PFSK-1 (cell line): ENCODE measurements around the gene ZNF326.

ENCODE experiments used
- FOXP2 ChIP-seq: optimal IDR thresholded peaks from 2 replicates; pipeline ENCODE3; 2011; ENCODE audit warnings: borderline replicate concordance, control low read depth, inconsistent platforms; ENCODE audit not compliant: insufficient read depth; ENCODE audit errors: extremely low read length, extremely low read depth
- POLR2AphosphoS5 ChIP-seq: IDR thresholded peaks from 2 replicates; pipeline ENCODE4 v1.6.1; 2012; ENCODE audit warnings: low read depth, mild to moderate bottlenecking, control low read depth, low read length, moderate library complexity
- SIN3A ChIP-seq: IDR thresholded peaks from 2 replicates; pipeline ENCODE4 v1.6.1; 2012; ENCODE audit warnings: mild to moderate bottlenecking, low read length, moderate library complexity, borderline replicate concordance; ENCODE audit not compliant: insufficient read depth
- TAF1 ChIP-seq: IDR thresholded peaks from 2 replicates; pipeline ENCODE4 v1.6.1; 2012; ENCODE audit warnings: low read length, control low read depth, borderline replicate concordance; ENCODE audit not compliant: insufficient read depth
- TF ChIP-seq, protein P1 (sequence below), 2 experiments: IDR thresholded peaks; 2 replicates each; pipeline versions ENCODE4 v1.6.1 to v1.8.0; 2011 to 2012; ENCODE audit warnings: low read depth in 2 of 2, low read length in 2 of 2, control low read depth in 1 of 2, inconsistent platforms in 1 of 2, mild to moderate bottlenecking in 1 of 2, moderate library complexity in 1 of 2; ENCODE audit not compliant: insufficient read depth in 1 of 2

ZNF326 gene

DNA sequence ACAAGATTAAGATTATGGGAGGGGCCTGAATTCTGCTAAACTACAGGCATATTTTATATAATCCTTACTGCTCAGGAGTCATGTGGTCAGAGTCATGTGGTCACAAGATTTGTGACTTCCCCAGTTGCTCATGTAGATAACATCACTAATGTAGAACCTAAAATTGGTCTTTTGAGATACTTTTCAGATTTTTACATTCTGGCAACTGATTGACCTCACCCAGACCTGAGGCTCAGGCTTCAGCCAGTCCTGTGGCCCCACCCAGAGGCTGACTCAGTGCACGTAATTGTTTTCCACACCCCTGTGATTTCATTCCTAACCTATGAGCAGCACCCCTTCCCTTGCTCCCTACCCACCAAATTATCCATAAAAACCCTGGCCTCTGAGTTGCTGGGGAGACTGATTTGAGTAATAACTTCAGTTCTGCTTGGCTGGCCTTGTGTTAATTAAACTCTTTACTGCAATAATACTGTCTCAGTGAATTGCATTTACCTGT lies 41.7 kb upstream of the ZNF326 start:
- TF ChIP-seq POLR2AphosphoS5 (no peak), FOXP2 (no peak), SIN3A (no peak), TAF1 (no peak)
- TF ChIP-seq, protein P1, sequence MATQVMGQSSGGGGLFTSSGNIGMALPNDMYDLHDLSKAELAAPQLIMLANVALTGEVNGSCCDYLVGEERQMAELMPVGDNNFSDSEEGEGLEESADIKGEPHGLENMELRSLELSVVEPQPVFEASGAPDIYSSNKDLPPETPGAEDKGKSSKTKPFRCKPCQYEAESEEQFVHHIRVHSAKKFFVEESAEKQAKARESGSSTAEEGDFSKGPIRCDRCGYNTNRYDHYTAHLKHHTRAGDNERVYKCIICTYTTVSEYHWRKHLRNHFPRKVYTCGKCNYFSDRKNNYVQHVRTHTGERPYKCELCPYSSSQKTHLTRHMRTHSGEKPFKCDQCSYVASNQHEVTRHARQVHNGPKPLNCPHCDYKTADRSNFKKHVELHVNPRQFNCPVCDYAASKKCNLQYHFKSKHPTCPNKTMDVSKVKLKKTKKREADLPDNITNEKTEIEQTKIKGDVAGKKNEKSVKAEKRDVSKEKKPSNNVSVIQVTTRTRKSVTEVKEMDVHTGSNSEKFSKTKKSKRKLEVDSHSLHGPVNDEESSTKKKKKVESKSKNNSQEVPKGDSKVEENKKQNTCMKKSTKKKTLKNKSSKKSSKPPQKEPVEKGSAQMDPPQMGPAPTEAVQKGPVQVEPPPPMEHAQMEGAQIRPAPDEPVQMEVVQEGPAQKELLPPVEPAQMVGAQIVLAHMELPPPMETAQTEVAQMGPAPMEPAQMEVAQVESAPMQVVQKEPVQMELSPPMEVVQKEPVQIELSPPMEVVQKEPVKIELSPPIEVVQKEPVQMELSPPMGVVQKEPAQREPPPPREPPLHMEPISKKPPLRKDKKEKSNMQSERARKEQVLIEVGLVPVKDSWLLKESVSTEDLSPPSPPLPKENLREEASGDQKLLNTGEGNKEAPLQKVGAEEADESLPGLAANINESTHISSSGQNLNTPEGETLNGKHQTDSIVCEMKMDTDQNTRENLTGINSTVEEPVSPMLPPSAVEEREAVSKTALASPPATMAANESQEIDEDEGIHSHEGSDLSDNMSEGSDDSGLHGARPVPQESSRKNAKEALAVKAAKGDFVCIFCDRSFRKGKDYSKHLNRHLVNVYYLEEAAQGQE (IDR thresholded peaks at IDR 0.05; ENCODE audit: insufficient read depth in 1 of 2, low read depth in 2 of 2, low read length in 2 of 2), result no peak

DNA sequence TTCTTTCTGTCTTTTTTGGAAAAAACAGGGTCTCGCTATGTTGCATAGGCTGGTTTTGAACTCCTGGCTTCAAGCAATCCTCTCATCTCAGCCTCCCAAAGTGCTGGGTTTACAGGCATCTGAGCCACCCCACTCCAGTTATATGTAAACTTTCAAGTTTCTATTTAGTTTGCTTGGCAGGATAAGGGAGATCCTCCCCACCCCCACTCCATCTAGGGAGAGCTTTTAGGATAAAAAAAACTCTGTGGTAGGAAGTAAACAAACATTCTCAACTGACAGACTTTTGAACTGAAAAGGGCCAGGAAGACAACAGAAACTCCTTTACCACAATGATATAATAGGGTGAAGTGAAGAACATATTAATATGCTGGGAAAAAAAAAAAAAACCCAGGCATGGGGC lies 41.0 kb upstream of the ZNF326 start:
- TF ChIP-seq, protein P1 (IDR thresholded peaks at IDR 0.05; ENCODE audit: insufficient read depth in 1 of 2, low read depth in 2 of 2, low read length in 2 of 2), result no peak
- no peak for TF ChIP-seq TAF1
- TF ChIP-seq SIN3A, result no peak
- no peak for TF ChIP-seq POLR2AphosphoS5
- no peak for TF ChIP-seq FOXP2

DNA sequence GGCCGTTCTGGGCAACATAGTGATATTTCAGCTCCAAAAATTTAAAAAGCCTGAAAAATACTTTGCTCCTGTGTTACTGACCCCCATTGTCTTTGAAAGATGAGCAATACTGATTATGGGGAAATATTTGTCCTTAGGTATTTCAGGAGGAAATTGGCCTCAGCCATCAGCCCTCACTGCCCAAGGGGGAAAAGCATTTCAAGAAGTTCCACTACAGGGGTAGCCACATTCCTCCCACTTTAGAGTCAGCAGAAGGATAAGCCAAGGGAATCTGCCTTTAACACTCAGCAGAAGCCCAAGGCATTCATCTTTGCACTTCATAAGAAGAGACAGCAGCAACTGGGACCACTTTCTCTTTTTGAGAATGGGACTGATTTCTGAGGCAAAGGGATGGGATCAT lies 40.5 kb upstream of the ZNF326 start:
- TF ChIP-seq FOXP2, result no peak
- no peak for TF ChIP-seq SIN3A
- TF ChIP-seq POLR2AphosphoS5, result no peak
- no peak for TF ChIP-seq TAF1
- TF ChIP-seq, protein P1 (IDR thresholded peaks at IDR 0.05; ENCODE audit: insufficient read depth in 1 of 2, low read depth in 2 of 2, low read length in 2 of 2), result no peak

DNA sequence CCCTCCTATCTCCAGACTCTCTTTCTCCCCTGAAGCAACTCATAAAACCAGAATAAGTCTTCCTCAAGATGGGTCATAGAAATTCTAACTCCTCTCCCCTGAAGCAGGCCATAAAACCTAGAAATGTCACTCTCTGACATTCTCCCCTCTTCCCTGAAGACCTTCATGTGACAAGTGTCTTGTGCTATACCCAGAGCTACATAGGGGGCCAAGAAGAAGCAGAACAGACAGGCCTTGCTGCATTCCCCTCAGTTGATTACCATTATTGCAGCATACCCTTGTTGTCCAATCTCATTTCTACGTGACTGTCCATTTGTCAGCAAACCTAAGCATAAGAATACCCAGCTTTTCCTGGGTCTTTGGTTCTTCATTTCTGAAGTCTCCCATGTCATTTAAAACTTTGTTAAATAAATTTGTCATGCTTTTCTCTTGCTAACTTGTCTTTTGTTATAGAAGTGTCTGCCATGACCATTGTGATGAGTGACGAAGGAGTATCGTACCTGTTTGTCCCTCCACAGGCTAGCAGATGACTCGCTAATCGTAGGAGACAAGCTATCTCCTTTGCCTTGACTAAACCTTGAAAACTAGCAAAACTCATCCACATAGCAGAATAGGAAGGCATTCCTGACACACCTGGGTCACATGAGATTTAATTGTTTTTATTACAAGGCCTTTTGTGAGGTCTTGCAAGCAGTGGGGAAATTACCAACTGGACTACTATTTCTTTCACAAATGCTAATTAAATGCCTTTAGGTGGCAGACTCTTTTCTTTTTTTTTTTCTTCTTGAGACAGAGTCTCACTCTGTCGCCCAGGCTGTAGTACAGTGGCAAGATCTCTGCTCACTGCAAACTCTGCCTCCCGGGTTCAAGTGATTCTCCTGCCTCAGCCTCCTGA lies 39.4 kb upstream of the ZNF326 start:
- no peak for TF ChIP-seq SIN3A

DNA sequence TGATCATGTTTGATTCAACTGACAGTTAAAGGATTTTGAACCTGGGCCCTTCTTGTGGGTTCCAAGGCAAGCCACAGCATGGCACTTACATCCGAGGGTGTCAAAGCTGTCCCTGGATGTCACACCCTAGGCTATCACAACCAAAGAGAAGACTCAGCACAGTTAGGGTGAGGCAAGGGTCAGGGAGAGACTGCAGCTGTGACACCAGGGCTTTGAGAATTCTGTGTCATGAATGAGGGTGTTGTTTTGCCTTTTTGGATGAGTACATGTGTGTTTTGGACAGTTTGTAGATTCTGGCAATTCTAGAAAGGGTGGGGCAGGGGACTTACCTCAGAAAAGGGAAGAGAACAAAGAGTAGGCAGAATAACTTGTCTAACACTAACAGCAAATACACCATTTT lies 37.8 kb upstream of the ZNF326 start:
- TF ChIP-seq SIN3A (no peak), TAF1 (no peak), FOXP2 (no peak), POLR2AphosphoS5 (no peak)
- TF ChIP-seq, protein P1 (IDR thresholded peaks at IDR 0.05; ENCODE audit: insufficient read depth in 1 of 2, low read depth in 2 of 2, low read length in 2 of 2), result no peak
